ENCODE data around the gene TRIM8. TPM values are rescaled to one million over a fixed set of nuclear protein-coding genes. Genes with fewer than 3 reads are reported as not detected.
A peak's percentile ranks its signal among the peaks of the same experiment; 100 is the strongest.

TRIM8 gene
- total RNA-seq (2011; cell fraction: chromatin; rRNA removed; ENCODE audit: low replicate concordance), result 16.6 and 38.8 TPM in 2 replicates
- 21.6 and 25.2 TPM in 2 replicates for total RNA-seq (2011; cell fraction: nucleolus; rRNA removed)
- 17.2 and 24.7 TPM in 2 replicates for total RNA-seq (2011; cell fraction: nucleoplasm; rRNA removed)
- 13.4 and 14.1 TPM in 2 replicates for total RNA-seq (2014; rRNA removed)
- total RNA-seq (2014; rRNA removed; fragmentation: Illumina TruSeq; extraction: Trizol), result 7.3 and 7.5 TPM in 2 replicates
- total RNA-seq (2015; rRNA removed; fragmentation: Illumina TruSeq; extraction: Trizol), result 8.9 and 9.7 TPM in 2 replicates
- 26.0 and 27.2 TPM in 2 replicates for total RNA-seq (2021)
- polyA plus RNA-seq (2011; rRNA removed), result 9.1 and 11.2 TPM in 2 replicates
- 6.0 and 15.5 TPM in 2 replicates for polyA plus RNA-seq (2011; cell fraction: cytosol; rRNA removed)
- polyA plus RNA-seq (2011; cell fraction: nucleus; rRNA removed), result 13.8 and 26.7 TPM in 2 replicates
- 23.8 and 28.1 TPM in 2 replicates for polyA plus RNA-seq (2012)
- 11.3 and 21.4 TPM in 2 replicates for polyA plus RNA-seq (2014; fragmentation: Illumina TruSeq; extraction: Trizol)
- polyA plus RNA-seq (2014; fragmentation: Nextera tagmentation; extraction: Ambion mirVana), result 1 to 10 TPM; 1.7 to 3.2 TPM
- polyA plus RNA-seq (2014; rRNA removed), result 12.6 and 20.4 TPM in 2 replicates
- polyA minus RNA-seq (2011; rRNA and poly(A)+ RNA removed), result 5.7 and 5.9 TPM in 2 replicates
- polyA minus RNA-seq (2011; cell fraction: cytosol; rRNA and poly(A)+ RNA removed), result 9.7 and 9.8 TPM in 2 replicates
- 9.2 and 11.4 TPM in 2 replicates for polyA minus RNA-seq (2011; cell fraction: nucleus; rRNA and poly(A)+ RNA removed)
- Bru-seq, nascent RNA, result percentile 76 among the genes with signal in this experiment
- BruChase-seq, experiment 1, labeled RNA remaining after a 2-hour chase, result percentile 66 among the genes with signal in this experiment
- percentile 69 among the genes with signal in this experiment for BruChase-seq, experiment 2, labeled RNA remaining after a 6-hour chase
- long read RNA-seq, experiment 1, full-length matches to known transcripts, result 36 of 78 reads
- long read RNA-seq, experiment 1, partial matches to known transcripts, result 0 of 78 reads
- long read RNA-seq, experiment 1, other reads (novel, unspliced or antisense), result 42 of 78 reads
- long read RNA-seq, experiment 2, partial matches to known transcripts, result 2 of 19 reads
- long read RNA-seq, experiment 2, other reads (novel, unspliced or antisense), result 17 of 19 reads
- long read RNA-seq, experiment 3, full-length matches to known transcripts, result 1 of 5 reads
- long read RNA-seq, experiment 3, partial matches to known transcripts, result 0 of 5 reads
- long read RNA-seq, experiment 3, other reads (novel, unspliced or antisense), result 4 of 5 reads

- Histone ChIP-seq H3K27ac (ENCODE audit: extremely low read depth, low read depth, low read length) (peak within 1 kb of the TSS; percentile 89), H3K9me1 (ENCODE audit: control insufficient read depth, insufficient read depth, low read length) (peaks cover 2% of the 10 kb centered on the region), H3K9ac (ENCODE audit: insufficient read depth in 1 of 2, low read depth in 2 of 2, low read length in 2 of 2) (peak within 1 kb of the TSS; percentile 80 to 98), H3K36me3 (ENCODE audit: control insufficient read depth, insufficient read depth, low read length) (peaks cover 3% of the 10 kb centered on the region; the same call in 2 of the 3 replicates), H3K79me2 (ENCODE audit: control insufficient read depth, insufficient read depth, low read length) (peaks cover 63% of the 10 kb centered on the region), H3K4me2 (ENCODE audit: insufficient read depth, low read length) (peak within 1 kb of the TSS; percentile 87), H3K9me3 (replicated peaks; ENCODE audit: control insufficient read depth, insufficient read depth, low read depth, low read length) (no peaks in the 10 kb centered on the region), H2AFZ (ENCODE audit: low read depth, low read length) (peak within 1 kb of the TSS; percentile 29), H3K4me3 (peak within 1 kb of the TSS; percentile 78), H3K4me1 (replicated peaks in 1 of 2; ENCODE audit: control insufficient read depth in 2 of 2, insufficient read depth in 2 of 2, low read length in 2 of 2) (peaks cover 6 to 61% of the 10 kb centered on the region in 2 experiments; a peak in 4 of 5 replicates), H4K20me1 (replicated peaks; ENCODE audit: control insufficient read depth, insufficient read depth, low read length) (0 out of 2 replicates have a peak, but pooled peaks cover 4% of the 10 kb centered on the region), H3K27me3 (ENCODE audit: control insufficient read depth in 2 of 2, insufficient read depth in 2 of 2, low read length in 2 of 2) (no peaks in the 10 kb centered on the region)
- 0% methylated on average over 20 of the region's 80 CpGs for WGBS (ENCODE audit: insufficient coverage, low coverage, missing lambda C conversion rate)
- ChIA-PET POLR2A (interaction anchor here (0.6 to 6.2 kb wide), 9 partner anchors 9 to 70 kb away, joined by 3 to 60 read pairs (median 5); partner anchors contain the start of genes ARL3 and SFXN2), CTCF (ENCODE audit: low intra/inter-chr PET ratio) (no interaction called here)
- BruUV-seq (replicated peaks), result no TSS peak
- FAIRE-seq (no peak), ATAC-seq (peak; percentile 29), DNase-seq (ENCODE audit: extremely low read depth in 1 of 4, low spot score in 3 of 4) (peak; percentile 39 to 62 (median 45))
- intact Hi-C loops (cut with micrococcal nuclease), result loop anchor here (5.0 kb wide), 1 partner anchor 37 kb away; no protein-coding TSS in a partner anchor
- in situ Hi-C loops (cut with MboI), result no loop called here
- TF ChIP-seq CXXC5 (CRISPR knock-in tag; IDR thresholded peaks at IDR 0.05) (peak; percentile 25), ZNF589 (CRISPR knock-in tag; IDR thresholded peaks at IDR 0.05; ENCODE audit: low read depth) (0 out of 2 replicates have a peak, but pooled peaks have one; percentile 5), RBM15 (IDR thresholded peaks at IDR 0.05; ENCODE audit: insufficient read depth, low read length) (no peak), SMARCA5 (IDR thresholded peaks at IDR 0.05) (no peak), E2F5 (CRISPR knock-in tag; IDR thresholded peaks at IDR 0.05) (no peak), SREBF2 (CRISPR knock-in tag; IDR thresholded peaks at IDR 0.05) (no peak), RBFOX2 (IDR thresholded peaks at IDR 0.05; ENCODE audit: low read depth, low read length) (peak; percentile 65), FIP1L1 (IDR thresholded peaks at IDR 0.05; ENCODE audit: low read depth, low read length, poor library complexity, severe bottlenecking) (peak; percentile 52)
- TF ChIP-seq, protein P1, sequence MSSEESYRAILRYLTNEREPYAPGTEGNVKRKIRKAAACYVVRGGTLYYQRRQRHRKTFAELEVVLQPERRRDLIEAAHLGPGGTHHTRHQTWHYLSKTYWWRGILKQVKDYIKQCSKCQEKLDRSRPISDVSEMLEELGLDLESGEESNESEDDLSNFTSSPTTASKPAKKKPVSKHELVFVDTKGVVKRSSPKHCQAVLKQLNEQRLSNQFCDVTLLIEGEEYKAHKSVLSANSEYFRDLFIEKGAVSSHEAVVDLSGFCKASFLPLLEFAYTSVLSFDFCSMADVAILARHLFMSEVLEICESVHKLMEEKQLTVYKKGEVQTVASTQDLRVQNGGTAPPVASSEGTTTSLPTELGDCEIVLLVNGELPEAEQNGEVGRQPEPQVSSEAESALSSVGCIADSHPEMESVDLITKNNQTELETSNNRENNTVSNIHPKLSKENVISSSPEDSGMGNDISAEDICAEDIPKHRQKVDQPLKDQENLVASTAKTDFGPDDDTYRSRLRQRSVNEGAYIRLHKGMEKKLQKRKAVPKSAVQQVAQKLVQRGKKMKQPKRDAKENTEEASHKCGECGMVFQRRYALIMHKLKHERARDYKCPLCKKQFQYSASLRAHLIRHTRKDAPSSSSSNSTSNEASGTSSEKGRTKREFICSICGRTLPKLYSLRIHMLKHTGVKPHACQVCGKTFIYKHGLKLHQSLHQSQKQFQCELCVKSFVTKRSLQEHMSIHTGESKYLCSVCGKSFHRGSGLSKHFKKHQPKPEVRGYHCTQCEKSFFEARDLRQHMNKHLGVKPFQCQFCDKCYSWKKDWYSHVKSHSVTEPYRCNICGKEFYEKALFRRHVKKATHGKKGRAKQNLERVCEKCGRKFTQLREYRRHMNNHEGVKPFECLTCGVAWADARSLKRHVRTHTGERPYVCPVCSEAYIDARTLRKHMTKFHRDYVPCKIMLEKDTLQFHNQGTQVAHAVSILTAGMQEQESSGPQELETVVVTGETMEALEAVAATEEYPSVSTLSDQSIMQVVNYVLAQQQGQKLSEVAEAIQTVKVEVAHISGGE (CRISPR knock-in tag; IDR thresholded peaks at IDR 0.05), result peak in 1 of 3 experiments; percentile 46; a peak in 1 of 6 replicates
Observed at GRCh38 chr10:102644066-102644645, at the start of gene TRIM8. Gene TRIM8 (plus strand): TSS chr10:102644479. CDS start chr10:102644618, 139 bp downstream.
